ENCODE data around the gene CDC14A.

DNA sequence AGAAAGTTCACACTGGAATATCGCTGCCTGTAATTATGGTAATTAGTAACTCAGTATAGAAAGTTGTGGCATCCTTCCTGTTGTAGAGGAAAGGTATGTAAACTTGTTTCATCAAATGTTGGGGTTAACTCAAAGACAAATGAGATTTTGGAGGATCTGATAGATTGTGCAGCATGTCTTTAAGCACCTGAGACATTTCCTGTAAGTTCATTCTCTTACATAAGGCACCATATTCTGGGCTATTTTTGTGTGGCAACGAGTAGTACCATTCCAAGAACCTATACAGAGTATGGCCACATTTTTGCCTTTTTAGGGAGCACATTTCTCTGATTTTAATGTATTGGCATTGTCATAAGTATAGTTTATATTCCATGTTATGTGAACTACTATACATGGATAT lies 88.8 kb downstream of the CDC14A start:
- TF ChIP-seq POLR2A (IDR thresholded peaks at IDR 0.05) (no peak), CTCF (IDR thresholded peaks at IDR 0.05) (no peak)

Measured in uterus (tissue), 2 donors.